Hepatocyte (in vitro differentiated cells): ENCODE results near the gene POP5. TPM values are rescaled to one million over a fixed set of nuclear protein-coding genes. Genes with fewer than 3 reads are reported as not detected.
A peak's percentile ranks its signal among the peaks of the same experiment; 100 is the strongest.

ENCODE experiments used
- DNase-seq: peaks from one replicate; pipeline ENCODE4 v3.0.0-alpha.2; 2016; ENCODE audit warnings: low spot score
- H2AFZ ChIP-seq: fragments of 200-600 bp; sonication (generic); 2 replicates; pipeline ENCODE4 v1.6.0; 2016; ENCODE audit warnings: antibody characterized with exemption, mild to moderate bottlenecking
- H3K27ac ChIP-seq: fragments of 200-600 bp; sonication (generic); 2 replicates; pipeline ENCODE4 v1.5.1; 2016; ENCODE audit warnings: mild to moderate bottlenecking
- H3K27me3 ChIP-seq: fragments of 200-600 bp; sonication (generic); 2 replicates; pipeline ENCODE4 v1.6.1; 2016
- H3K36me3 ChIP-seq: fragments of 200-600 bp; sonication (generic); replicated peaks from 2 replicates; pipeline ENCODE4 v1.5.1; 2016; ENCODE audit warnings: low read depth; ENCODE audit not compliant: insufficient read depth
- H3K4me1 ChIP-seq: fragments of 200-600 bp; sonication (generic); 2 replicates; pipeline ENCODE4 v1.5.1; 2016; ENCODE audit warnings: mild to moderate bottlenecking, moderate library complexity; ENCODE audit not compliant: insufficient read depth
- H3K4me2 ChIP-seq: fragments of 200-600 bp; sonication (generic); 2 replicates; pipeline ENCODE4 v1.6.0; 2016
- H3K4me3 ChIP-seq: fragments of 200-600 bp; sonication (generic); 2 replicates; pipeline ENCODE4 v1.5.1; 2016; ENCODE audit warnings: mild to moderate bottlenecking
- H3K79me2 ChIP-seq: fragments of 200-600 bp; sonication (generic); 2 replicates; pipeline ENCODE4 v1.6.0; 2017; ENCODE audit warnings: mild to moderate bottlenecking
- H3K9me2 ChIP-seq: fragments of 200-600 bp; sonication (generic); replicated peaks from 2 replicates; pipeline ENCODE4 v1.6.0; 2017; ENCODE audit warnings: mild to moderate bottlenecking; ENCODE audit not compliant: insufficient read depth
- H3K9me3 ChIP-seq: fragments of 200-600 bp; sonication (generic); 2 replicates; pipeline ENCODE4 v1.5.1; 2016; ENCODE audit warnings: low read depth, mild to moderate bottlenecking
- H4K20me1 ChIP-seq: fragments of 200-600 bp; sonication (generic); 2 replicates; pipeline ENCODE4 v1.6.0; 2016; ENCODE audit warnings: mild to moderate bottlenecking; ENCODE audit not compliant: insufficient read depth, poor library complexity, severe bottlenecking
- CTCF ChIP-seq: fragments of 200-600 bp; sonication (generic); IDR thresholded peaks from 2 replicates; pipeline ENCODE4 v1.5.1; 2016; ENCODE audit warnings: antibody characterized with exemption, mild to moderate bottlenecking; ENCODE audit not compliant: poor library complexity
- EZH2 ChIP-seq: fragments of 200-600 bp; sonication (generic); IDR thresholded peaks from 2 replicates; pipeline ENCODE4 v1.6.1; 2016; ENCODE audit warnings: antibody characterized with exemption, mild to moderate bottlenecking, borderline replicate concordance
- EZH2phosphoT487 ChIP-seq: fragments of 200-600 bp; sonication (generic); IDR thresholded peaks from one replicate; pipeline ENCODE4 v1.6.1; 2018; ENCODE audit warnings: antibody characterized with exemption, mild to moderate bottlenecking, low read depth, moderate library complexity; ENCODE audit not compliant: unreplicated experiment, severe bottlenecking
- WGBS: methylation state at CpG from one replicate; pipeline ENCODE4 v1.1.6; 2016; ENCODE audit warnings: low lambda C conversion rate; ENCODE audit errors: missing lambda C conversion rate; 5-methylcytosine and 5-hydroxymethylcytosine counted together
- polyA plus RNA-seq: library from polyadenylated mRNA; unstranded; fragments of >200 nt; fragmentation: Nextera tagmentation; extraction: Ambion mirVana; gene quantifications from 2 replicates; pipeline ENCODE4 v1.2.1, GENCODE V29; 2016
- total RNA-seq: library from RNA; depleted of rRNA; stranded (reverse); fragments of >200 nt; gene quantifications from 2 replicates; pipeline ENCODE4 v1.2.3, GENCODE V29; 2014

Gene POP5
- total RNA-seq (29.3 and 34.0 TPM in 2 replicates), polyA plus RNA-seq (51.1 and 54.0 TPM in 2 replicates)

GRCh38 chr12:120580787-120581723 is at the start of gene POP5:
Gene POP5, minus strand, starts transcription at chr12:120581402. Its CDS starts 40 bp downstream, at chr12:120581362.
- H3K4me1 ChIP-seq, result peaks cover 4% of the 10 kb centered on the region
- H4K20me1 ChIP-seq, result no peaks in the 10 kb centered on the region
- no peaks in the 10 kb centered on the region for H3K9me3 ChIP-seq
- H3K27ac ChIP-seq, result peak within 1 kb of the TSS; percentile 34
- DNase-seq, result peak; percentile 99
- peaks cover 6% of the 10 kb centered on the region for H3K27me3 ChIP-seq
- no peak for TF ChIP-seq CTCF
- no peak for TF ChIP-seq EZH2
- no peak for TF ChIP-seq EZH2phosphoT487
- H2AFZ ChIP-seq, result peak within 1 kb of the TSS; percentile 82
- under 1% methylated on average over 56 of the region's 56 CpGs for WGBS
- no peaks in the 10 kb centered on the region for H3K9me2 ChIP-seq
- H3K4me2 ChIP-seq, result peak within 1 kb of the TSS; percentile 84
- peak within 1 kb of the TSS; percentile 31 for H3K4me3 ChIP-seq
- no peaks in the 10 kb centered on the region for H3K36me3 ChIP-seq
- H3K79me2 ChIP-seq, result peaks cover 6% of the 10 kb centered on the region

GRCh38 chr12:120630104-120630892 is 49.1 kb upstream of the POP5 start:
- Histone ChIP-seq H3K4me1 (no peaks in the 10 kb centered on the region), H3K4me3 (no peak overlapping the region), H3K79me2 (no peaks in the 10 kb centered on the region), H3K27me3 (no peaks in the 10 kb centered on the region), H3K4me2 (no peak overlapping the region), H3K9me2 (no peaks in the 10 kb centered on the region), H3K36me3 (no peaks in the 10 kb centered on the region), H3K27ac (no peak overlapping the region), H2AFZ (no peak overlapping the region), H4K20me1 (no peaks in the 10 kb centered on the region), H3K9me3 (no peaks in the 10 kb centered on the region)
- WGBS, result 85% methylated on average over 15 of the region's 15 CpGs
- TF ChIP-seq CTCF (no peak), EZH2phosphoT487 (no peak), EZH2 (no peak)
- DNase-seq, result no peak

- Histone ChIP-seq H3K4me2 (no peak overlapping the region), H3K4me1 (no peaks in the 10 kb centered on the region), H3K27ac (no peak overlapping the region), H4K20me1 (no peaks in the 10 kb centered on the region), H3K4me3 (no peak overlapping the region), H3K36me3 (no peaks in the 10 kb centered on the region), H3K9me3 (no peaks in the 10 kb centered on the region), H2AFZ (no peak overlapping the region), H3K79me2 (no peaks in the 10 kb centered on the region), H3K9me2 (no peaks in the 10 kb centered on the region), H3K27me3 (no peaks in the 10 kb centered on the region)
- WGBS, result 30% methylated on average over 4 of the region's 4 CpGs
- no peak for TF ChIP-seq EZH2
- no peak for TF ChIP-seq EZH2phosphoT487
- TF ChIP-seq CTCF, result no peak
- peak; percentile 28 for DNase-seq
Observed at GRCh38 chr12:120628919-120629318, 47.7 kb upstream of the POP5 start.
